ENCODE data around the gene MRPS35. TPM values are rescaled to one million over a fixed set of nuclear protein-coding genes. Genes with fewer than 3 reads are reported as not detected.

The MRPS35 gene
- total RNA-seq, 1 donor from 2014 or later: 50.4 TPM

DNA sequence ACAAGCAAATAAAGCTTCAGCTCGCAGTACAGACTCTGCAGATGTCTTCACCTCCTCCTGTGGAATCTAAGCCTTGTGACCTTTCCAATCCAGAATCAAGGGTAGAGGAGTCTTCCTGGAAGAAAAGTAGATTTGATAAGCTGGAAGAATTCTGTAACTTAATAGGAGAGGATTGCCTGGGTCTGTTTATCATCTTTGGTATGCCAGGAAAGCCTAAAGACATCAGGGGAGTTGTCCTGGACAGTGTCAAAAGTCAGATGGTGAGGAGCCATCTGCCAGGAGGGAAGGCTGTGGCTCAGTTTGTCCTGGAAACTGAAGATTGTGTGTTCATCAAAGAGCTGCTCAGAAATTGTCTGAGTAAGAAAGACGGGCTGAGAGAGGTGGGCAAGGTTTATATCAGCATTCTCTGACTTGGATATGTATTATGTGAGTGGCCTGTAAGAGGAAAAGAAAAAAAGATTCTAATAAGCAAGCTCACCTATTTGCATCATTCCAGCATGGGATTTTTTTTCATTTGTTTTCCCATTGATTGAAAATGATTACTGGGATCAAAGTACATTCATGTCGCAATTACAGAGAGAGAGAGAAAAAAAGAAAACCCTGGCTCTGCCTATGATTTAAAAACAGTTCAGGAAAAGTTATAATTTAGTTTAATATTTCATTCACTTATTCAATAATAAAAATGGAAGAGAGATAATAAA, 13.6 kb upstream of the MRPS35 start:
- FAIRE-seq (no peak), DNase-seq (ENCODE audit: low read depth) (no peak)
- Mint-ChIP-seq H3K36me3 (ENCODE audit: low read depth, unreplicated experiment) (peaks cover 19% of the 10 kb centered on the region), H3K9me3 (ENCODE audit: unreplicated experiment) (no peaks in the 10 kb centered on the region), H3K27me3 (ENCODE audit: low read depth, unreplicated experiment) (no peaks in the 10 kb centered on the region), H3K4me3 (ENCODE audit: unreplicated experiment) (no peak overlapping the region), H3K27ac (ENCODE audit: unreplicated experiment) (no peak overlapping the region), H3K4me1 (ENCODE audit: low read depth, unreplicated experiment) (no peaks in the 10 kb centered on the region)
- H3K36me3 ChIP-seq (ENCODE audit: insufficient read depth, low read length): peaks cover 34% of the 10 kb centered on the region
- H2AFZ ChIP-seq (ENCODE audit: low read depth, low read length): no peak overlapping the region
- H3K27me3 ChIP-seq (ENCODE audit: insufficient read depth, low read length): no peaks in the 10 kb centered on the region
- H3K9me3 ChIP-seq (ENCODE audit: insufficient read depth, low read depth, low read length): no peaks in the 10 kb centered on the region
- H4K20me1 ChIP-seq (ENCODE audit: insufficient read depth, low read length): no peaks in the 10 kb centered on the region
- no peaks in the 10 kb centered on the region for H3K79me2 ChIP-seq (ENCODE audit: insufficient read depth, low read length)
- TF ChIP-seq EZH2 (IDR thresholded peaks at IDR 0.05; ENCODE audit: insufficient read depth, low read length): no peak
- TF ChIP-seq, protein P1, sequence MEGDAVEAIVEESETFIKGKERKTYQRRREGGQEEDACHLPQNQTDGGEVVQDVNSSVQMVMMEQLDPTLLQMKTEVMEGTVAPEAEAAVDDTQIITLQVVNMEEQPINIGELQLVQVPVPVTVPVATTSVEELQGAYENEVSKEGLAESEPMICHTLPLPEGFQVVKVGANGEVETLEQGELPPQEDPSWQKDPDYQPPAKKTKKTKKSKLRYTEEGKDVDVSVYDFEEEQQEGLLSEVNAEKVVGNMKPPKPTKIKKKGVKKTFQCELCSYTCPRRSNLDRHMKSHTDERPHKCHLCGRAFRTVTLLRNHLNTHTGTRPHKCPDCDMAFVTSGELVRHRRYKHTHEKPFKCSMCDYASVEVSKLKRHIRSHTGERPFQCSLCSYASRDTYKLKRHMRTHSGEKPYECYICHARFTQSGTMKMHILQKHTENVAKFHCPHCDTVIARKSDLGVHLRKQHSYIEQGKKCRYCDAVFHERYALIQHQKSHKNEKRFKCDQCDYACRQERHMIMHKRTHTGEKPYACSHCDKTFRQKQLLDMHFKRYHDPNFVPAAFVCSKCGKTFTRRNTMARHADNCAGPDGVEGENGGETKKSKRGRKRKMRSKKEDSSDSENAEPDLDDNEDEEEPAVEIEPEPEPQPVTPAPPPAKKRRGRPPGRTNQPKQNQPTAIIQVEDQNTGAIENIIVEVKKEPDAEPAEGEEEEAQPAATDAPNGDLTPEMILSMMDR (IDR thresholded peaks at IDR 0.05; ENCODE audit: insufficient read depth, low read depth, low read length): no peak
- H3K4me3 ChIP-seq (ENCODE audit: insufficient read depth, low read depth, low read length): no peak overlapping the region
- no peak overlapping the region for H3K27ac ChIP-seq (ENCODE audit: low read depth, low read length)
- H3K9ac ChIP-seq (ENCODE audit: low read length): no peak overlapping the region
- H3K4me2 ChIP-seq (ENCODE audit: low read length): no peak overlapping the region
- H3K4me1 ChIP-seq (ENCODE audit: insufficient read depth, low read length): no peaks in the 10 kb centered on the region

DNA sequence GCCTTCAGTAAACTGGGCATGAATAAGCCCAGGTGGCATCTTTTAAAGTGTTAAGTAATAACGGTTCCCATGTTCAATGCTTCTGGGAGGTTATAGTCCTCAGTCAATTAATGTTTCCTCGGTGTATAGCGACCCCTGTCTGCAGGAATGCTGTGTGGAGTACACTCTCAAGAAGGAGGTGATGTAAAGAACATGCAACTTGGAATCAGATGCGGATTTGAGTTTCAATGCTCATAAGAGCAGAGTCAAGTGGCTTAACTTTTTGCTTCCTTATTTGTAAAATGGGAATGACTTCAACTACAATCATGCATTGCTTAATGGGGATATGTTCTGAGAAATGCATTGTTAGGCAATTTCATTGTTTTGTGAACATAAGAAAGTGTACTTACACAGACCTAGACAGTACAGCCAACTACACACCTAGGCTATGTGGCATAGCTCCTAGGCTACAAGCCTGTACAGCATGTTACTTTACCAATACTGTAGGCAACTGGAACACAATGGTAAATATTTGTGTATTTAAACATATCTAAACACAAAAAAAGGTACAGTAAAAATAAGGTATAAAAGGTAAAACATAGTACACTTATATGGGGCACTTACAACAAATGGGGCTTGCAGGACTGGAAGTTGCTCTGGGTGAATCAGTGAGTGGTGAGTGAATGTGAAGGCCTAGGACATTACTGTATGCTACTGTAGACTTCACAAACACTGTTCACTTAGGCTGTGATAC, 6.7 kb upstream of the MRPS35 start:
- Histone ChIP-seq H2AFZ (ENCODE audit: low read depth, low read length) (no peak overlapping the region), H3K4me3 (ENCODE audit: insufficient read depth, low read depth, low read length) (no peak overlapping the region), H3K36me3 (ENCODE audit: insufficient read depth, low read length) (no peaks in the 10 kb centered on the region), H3K27me3 (ENCODE audit: insufficient read depth, low read length) (no peaks in the 10 kb centered on the region), H3K4me1 (ENCODE audit: insufficient read depth, low read length) (no peaks in the 10 kb centered on the region), H3K79me2 (ENCODE audit: insufficient read depth, low read length) (no peaks in the 10 kb centered on the region), H3K9ac (ENCODE audit: low read length) (no peak overlapping the region), H4K20me1 (ENCODE audit: insufficient read depth, low read length) (no peaks in the 10 kb centered on the region), H3K4me2 (ENCODE audit: low read length) (no peak overlapping the region), H3K27ac (ENCODE audit: low read depth, low read length) (no peak overlapping the region), H3K9me3 (ENCODE audit: insufficient read depth, low read depth, low read length) (no peaks in the 10 kb centered on the region)
- no peaks in the 10 kb centered on the region for H3K9me3 Mint-ChIP-seq (ENCODE audit: unreplicated experiment)
- peak overlapping the region; percentile 83 for H3K27ac Mint-ChIP-seq (ENCODE audit: unreplicated experiment)
- DNase-seq (ENCODE audit: low read depth) (peak; percentile 61), FAIRE-seq (peak; percentile 90)
- H3K36me3 Mint-ChIP-seq (ENCODE audit: low read depth, unreplicated experiment): peaks cover 4% of the 10 kb centered on the region
- TF ChIP-seq EZH2 (IDR thresholded peaks at IDR 0.05; ENCODE audit: insufficient read depth, low read length): no peak
- TF ChIP-seq, protein P1 (IDR thresholded peaks at IDR 0.05; ENCODE audit: insufficient read depth, low read depth, low read length): peak; percentile 95
- H3K27me3 Mint-ChIP-seq (ENCODE audit: low read depth, unreplicated experiment): no peaks in the 10 kb centered on the region
- peaks cover 3% of the 10 kb centered on the region for H3K4me1 Mint-ChIP-seq (ENCODE audit: low read depth, unreplicated experiment)
- no peak overlapping the region for H3K4me3 Mint-ChIP-seq (ENCODE audit: unreplicated experiment)

DNA sequence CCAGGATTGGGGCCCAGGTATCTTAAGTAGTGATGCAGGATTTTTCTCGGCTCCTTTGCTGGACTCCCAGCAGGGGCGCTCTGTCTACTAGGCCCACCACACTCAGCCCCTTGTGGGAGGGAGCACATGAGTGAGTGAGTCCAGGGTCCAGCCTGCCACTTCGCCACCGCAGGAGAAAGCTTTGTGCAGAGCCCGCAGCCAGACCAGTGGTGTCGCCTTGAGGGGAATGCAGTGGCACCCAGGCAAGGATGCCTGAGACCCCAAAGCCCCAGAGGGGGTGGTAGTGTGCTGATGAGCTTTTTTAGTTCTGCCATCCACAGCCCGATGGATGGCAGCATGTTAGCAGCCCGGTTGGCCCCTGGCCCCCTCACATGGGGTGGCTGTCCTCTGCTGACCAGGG, 5.4 kb upstream of the MRPS35 start:
- no peak overlapping the region for H3K4me3 ChIP-seq (ENCODE audit: insufficient read depth, low read depth, low read length)
- H3K9ac ChIP-seq (ENCODE audit: low read length): no peak overlapping the region
- DNase-seq (ENCODE audit: low read depth) (no peak), FAIRE-seq (no peak)
- no peaks in the 10 kb centered on the region for H3K36me3 ChIP-seq (ENCODE audit: insufficient read depth, low read length)
- Mint-ChIP-seq H3K27me3 (ENCODE audit: low read depth, unreplicated experiment) (no peaks in the 10 kb centered on the region), H3K27ac (ENCODE audit: unreplicated experiment) (no peak overlapping the region), H3K4me3 (ENCODE audit: unreplicated experiment) (no peak overlapping the region), H3K4me1 (ENCODE audit: low read depth, unreplicated experiment) (peaks cover 3% of the 10 kb centered on the region), H3K9me3 (ENCODE audit: unreplicated experiment) (no peaks in the 10 kb centered on the region), H3K36me3 (ENCODE audit: low read depth, unreplicated experiment) (peaks cover 2% of the 10 kb centered on the region)
- no peak overlapping the region for H2AFZ ChIP-seq (ENCODE audit: low read depth, low read length)
- TF ChIP-seq, protein P1 (IDR thresholded peaks at IDR 0.05; ENCODE audit: insufficient read depth, low read depth, low read length): no peak
- TF ChIP-seq EZH2 (IDR thresholded peaks at IDR 0.05; ENCODE audit: insufficient read depth, low read length): no peak
- no peak overlapping the region for H3K27ac ChIP-seq (ENCODE audit: low read depth, low read length)
- no peaks in the 10 kb centered on the region for H3K9me3 ChIP-seq (ENCODE audit: insufficient read depth, low read depth, low read length)
- no peak overlapping the region for H3K4me2 ChIP-seq (ENCODE audit: low read length)
- H3K4me1 ChIP-seq (ENCODE audit: insufficient read depth, low read length): no peaks in the 10 kb centered on the region
- no peaks in the 10 kb centered on the region for H3K79me2 ChIP-seq (ENCODE audit: insufficient read depth, low read length)
- H3K27me3 ChIP-seq (ENCODE audit: insufficient read depth, low read length): no peaks in the 10 kb centered on the region
- H4K20me1 ChIP-seq (ENCODE audit: insufficient read depth, low read length): no peaks in the 10 kb centered on the region

Data from astrocyte (in vitro differentiated cells and primary cell).